Activated effector memory CD4-positive, alpha-beta T cell treated with anti-CD3 and anti-CD28 coated beads, Interleukin-2, amount 50 U/mL, for 16 hours (primary cell): Measurements from ENCODE around the gene LHFPL2.
"Not testable (repeated sequence)": the region's sequence is repeated elsewhere in the genome, so short reads cannot be mapped to it uniquely, and the experiment has no call there.

Source experiments
- DNase-seq: peaks from one replicate; pipeline ENCODE4 v3.0.0-alpha.2; 2020

The LHFPL2 gene

GRCh38 chr5:78639791-78640190 is 8.8 kb downstream of the LHFPL2 start:
- DNase-seq: no peak

- DNase-seq: no peak
Observed at GRCh38 chr5:78638973-78639669, 9.5 kb downstream of the LHFPL2 start.

GRCh38 chr5:78638423-78638822 is 10.1 kb downstream of the LHFPL2 start:
- no peak for DNase-seq

- DNase-seq: no peak
Observed at GRCh38 chr5:78637468-78637867, 11.1 kb downstream of the LHFPL2 start.

GRCh38 chr5:78636682-78637081 is 11.9 kb downstream of the LHFPL2 start:
- DNase-seq: no peak

GRCh38 chr5:78634634-78635033 is 13.9 kb downstream of the LHFPL2 start:
- DNase-seq: no peak

GRCh38 chr5:78634229-78634628 is 14.3 kb downstream of the LHFPL2 start:
- no peak for DNase-seq

GRCh38 chr5:78633700-78634099 is 14.9 kb downstream of the LHFPL2 start:
- no peak for DNase-seq

GRCh38 chr5:78632467-78632866 is 16.1 kb downstream of the LHFPL2 start:
- no peak for DNase-seq

- DNase-seq: no peak
Observed at GRCh38 chr5:78631931-78632330, 16.6 kb downstream of the LHFPL2 start.

- DNase-seq: no peak
Observed at GRCh38 chr5:78630047-78630446, 18.5 kb downstream of the LHFPL2 start.

- no peak for DNase-seq
Observed at GRCh38 chr5:78629624-78630023, 18.9 kb downstream of the LHFPL2 start.

- no peak for DNase-seq
Observed at GRCh38 chr5:78628270-78628992, 20.1 kb downstream of the LHFPL2 start.

GRCh38 chr5:78627766-78628165 is 20.8 kb downstream of the LHFPL2 start:
- no peak for DNase-seq

GRCh38 chr5:78627175-78627574 is 21.4 kb downstream of the LHFPL2 start:
- no peak for DNase-seq

GRCh38 chr5:78626009-78626571 is 22.5 kb downstream of the LHFPL2 start:
- no peak for DNase-seq

GRCh38 chr5:78624992-78625391 is 23.6 kb downstream of the LHFPL2 start:
- DNase-seq: no peak

- DNase-seq: no peak
Observed at GRCh38 chr5:78624011-78624541, 24.5 kb downstream of the LHFPL2 start.

- no peak for DNase-seq
Observed at GRCh38 chr5:78622302-78622971, 26.1 kb downstream of the LHFPL2 start.

- DNase-seq: no peak
Observed at GRCh38 chr5:78621291-78621738, 27.3 kb downstream of the LHFPL2 start.

GRCh38 chr5:78620119-78620518 is 28.5 kb downstream of the LHFPL2 start:
- not testable (repeated sequence) for DNase-seq

- no peak for DNase-seq
Observed at GRCh38 chr5:78618303-78618702, 30.3 kb downstream of the LHFPL2 start.

- DNase-seq: no peak
Observed at GRCh38 chr5:78615697-78616096, 32.9 kb downstream of the LHFPL2 start.
